Ishikawa (cell line): ENCODE measurements around the gene MGAT3.

Experiments
- CREB1 ChIP-seq: IDR thresholded peaks from 2 replicates; pipeline ENCODE4 v1.6.1; 2012; ENCODE audit warnings: low read depth
- ZBTB7A ChIP-seq: IDR thresholded peaks from 2 replicates; pipeline ENCODE4 v1.6.1; 2012; ENCODE audit warnings: low read depth

GRCh38 chr22:39454385-39454871 lies 2.4 kb upstream of the MGAT3 start:
- TF ChIP-seq ZBTB7A: 0 out of 2 replicates have a peak, but pooled peaks have one; percentile 23
- no peak for TF ChIP-seq CREB1
